SU-DHL-6 (cell line): ENCODE data around the gene DHRS7B.
"Not testable (repeated sequence)": the region's sequence is repeated elsewhere in the genome, so short reads cannot be mapped to it uniquely, and the experiment has no call there.

Source experiments
- H2AFZ ChIP-seq: fragments of 200-600 bp; sonication (generic); 2 replicates; pipeline ENCODE4 v1.6.1; 2014; ENCODE audit warnings: low read depth, mild to moderate bottlenecking, moderate library complexity, mixed read lengths, antibody characterized with exemption, low read length; ENCODE audit not compliant: severe bottlenecking
- H3F3A ChIP-seq: fragments of 200-600 bp; shearing (Covaris generic); 2 replicates; pipeline ENCODE4 v1.6.0; 2016; ENCODE audit warnings: antibody characterized with exemption, mild to moderate bottlenecking; ENCODE audit not compliant: insufficient read depth
- H3K27ac ChIP-seq: fragments of 200-600 bp; sonication (generic); 2 replicates; pipeline ENCODE4 v1.5.1; 2016; ENCODE audit warnings: low read depth, mild to moderate bottlenecking, low read length, moderate library complexity, mixed read lengths
- H3K27me3 ChIP-seq: fragments of 200-600 bp; sonication (generic), shearing (Covaris generic); 2 replicates; pipeline ENCODE4 v1.6.0; 2014; ENCODE audit warnings: mild to moderate bottlenecking, low read length
- H3K36me3 ChIP-seq: fragments of 200-600 bp; sonication (generic); 2 replicates; pipeline ENCODE4 v1.6.1; 2014; ENCODE audit warnings: mild to moderate bottlenecking, low read length, mixed read lengths
- H3K4me2 ChIP-seq: fragments of 300-600, 200-600 bp; shearing (Covaris generic), sonication (generic); 2 replicates; pipeline ENCODE4 v1.6.0; 2014; ENCODE audit warnings: low read length, low read depth, mild to moderate bottlenecking; ENCODE audit not compliant: poor library complexity, severe bottlenecking
- H3K4me3 ChIP-seq: fragments of 200-600 bp; sonication (generic); 2 replicates; pipeline ENCODE4 v1.5.1; 2014; ENCODE audit warnings: antibody characterized with exemption, low read length, mild to moderate bottlenecking, mixed read lengths; ENCODE audit not compliant: insufficient read depth, poor library complexity, severe bottlenecking
- H3K79me2 ChIP-seq: fragments of 200-600 bp; sonication (generic); 2 replicates; pipeline ENCODE4 v1.6.1; 2014; ENCODE audit warnings: mild to moderate bottlenecking, low read length, moderate library complexity; ENCODE audit not compliant: insufficient read depth
- H3K9ac ChIP-seq: fragments of 200-600 bp; sonication (generic); 2 replicates; pipeline ENCODE4 v1.7.0; 2014; ENCODE audit warnings: mild to moderate bottlenecking, low read length
- H3K9me2 ChIP-seq: fragments of 200-600 bp; sonication (generic); replicated peaks from 2 replicates; pipeline ENCODE4 v1.6.1; 2014; ENCODE audit warnings: low read length; ENCODE audit not compliant: insufficient read depth
- H3K9me3 ChIP-seq: fragments of 200-600 bp; sonication (generic); 2 replicates; pipeline ENCODE4 v1.6.1; 2014; ENCODE audit warnings: low read length, mixed read lengths; ENCODE audit not compliant: insufficient read depth
- H4K20me1 ChIP-seq: fragments of 200-600 bp; sonication (generic); 2 replicates; pipeline ENCODE4 v1.6.1; 2014; ENCODE audit warnings: low read depth, mild to moderate bottlenecking, antibody characterized with exemption, low read length, moderate library complexity, mixed read lengths
- EZH2phosphoT487 ChIP-seq: fragments of 200-600 bp; sonication (generic), shearing (Covaris generic); conservative IDR thresholded peaks from 2 replicates; pipeline ENCODE4 v1.6.1; 2018; ENCODE audit warnings: mild to moderate bottlenecking, antibody characterized with exemption, low read length, moderate library complexity, mixed read lengths
- TF ChIP-seq, protein P1 (sequence below): fragments of 200-600 bp; sonication (generic); IDR thresholded peaks from one replicate; pipeline ENCODE4 v1.5.1; 2017; ENCODE audit warnings: antibody characterized with exemption, mild to moderate bottlenecking, low read length, moderate library complexity; ENCODE audit not compliant: insufficient read depth, poor library complexity, severe bottlenecking

DHRS7B gene

DNA sequence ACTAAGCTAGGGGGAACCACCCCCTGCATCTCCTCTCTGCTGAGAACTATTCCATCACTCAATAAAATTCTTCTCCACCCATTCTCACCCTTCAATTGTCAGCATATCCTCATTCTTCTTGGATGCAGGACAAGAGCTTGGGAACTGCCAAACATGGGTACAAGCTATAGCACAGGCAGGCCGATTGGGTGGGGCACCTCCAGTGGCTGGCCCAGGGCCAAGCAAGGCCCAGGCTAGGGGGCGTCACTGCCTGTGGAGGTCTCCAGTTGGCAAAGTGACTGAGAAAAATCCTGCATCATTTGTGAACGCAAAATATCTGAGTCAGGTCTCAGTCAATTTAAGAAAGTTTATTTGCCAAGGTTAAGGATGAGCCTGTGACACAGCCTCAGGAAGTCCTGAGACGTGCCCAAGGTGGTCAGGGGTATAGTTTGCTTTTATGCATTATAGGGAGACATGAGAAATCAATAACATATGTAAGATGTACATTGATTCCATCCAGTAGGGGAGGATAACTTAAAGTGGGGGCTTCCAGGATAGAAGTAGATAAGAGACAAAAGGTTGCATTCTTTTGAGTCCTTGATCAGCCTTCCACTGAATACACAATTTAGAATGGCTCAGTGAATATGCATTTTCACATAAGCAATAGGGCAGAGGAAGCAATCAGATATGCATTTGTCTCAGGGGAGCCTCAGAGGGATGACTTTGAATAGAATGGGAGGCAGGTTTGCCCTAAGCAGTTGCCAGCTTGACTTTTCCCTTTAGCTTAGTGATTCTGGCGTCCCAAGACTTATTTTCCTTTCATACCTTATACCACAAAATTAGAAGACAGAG is 21.5 kb upstream of the DHRS7B start:
- H3K27me3 ChIP-seq: no peaks in the 10 kb centered on the region
- no peaks in the 10 kb centered on the region for H4K20me1 ChIP-seq
- H3K4me3 ChIP-seq: no peak overlapping the region
- H3K9ac ChIP-seq: no peak overlapping the region
- TF ChIP-seq, protein P1, sequence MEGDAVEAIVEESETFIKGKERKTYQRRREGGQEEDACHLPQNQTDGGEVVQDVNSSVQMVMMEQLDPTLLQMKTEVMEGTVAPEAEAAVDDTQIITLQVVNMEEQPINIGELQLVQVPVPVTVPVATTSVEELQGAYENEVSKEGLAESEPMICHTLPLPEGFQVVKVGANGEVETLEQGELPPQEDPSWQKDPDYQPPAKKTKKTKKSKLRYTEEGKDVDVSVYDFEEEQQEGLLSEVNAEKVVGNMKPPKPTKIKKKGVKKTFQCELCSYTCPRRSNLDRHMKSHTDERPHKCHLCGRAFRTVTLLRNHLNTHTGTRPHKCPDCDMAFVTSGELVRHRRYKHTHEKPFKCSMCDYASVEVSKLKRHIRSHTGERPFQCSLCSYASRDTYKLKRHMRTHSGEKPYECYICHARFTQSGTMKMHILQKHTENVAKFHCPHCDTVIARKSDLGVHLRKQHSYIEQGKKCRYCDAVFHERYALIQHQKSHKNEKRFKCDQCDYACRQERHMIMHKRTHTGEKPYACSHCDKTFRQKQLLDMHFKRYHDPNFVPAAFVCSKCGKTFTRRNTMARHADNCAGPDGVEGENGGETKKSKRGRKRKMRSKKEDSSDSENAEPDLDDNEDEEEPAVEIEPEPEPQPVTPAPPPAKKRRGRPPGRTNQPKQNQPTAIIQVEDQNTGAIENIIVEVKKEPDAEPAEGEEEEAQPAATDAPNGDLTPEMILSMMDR: no peak
- no peak for TF ChIP-seq EZH2phosphoT487
- H3K9me3 ChIP-seq: no peaks in the 10 kb centered on the region
- no peak overlapping the region for H3K4me2 ChIP-seq
- H3K9me2 ChIP-seq: no peaks in the 10 kb centered on the region
- no peak overlapping the region for H2AFZ ChIP-seq
- no peaks in the 10 kb centered on the region for H3K79me2 ChIP-seq
- H3K36me3 ChIP-seq: no peaks in the 10 kb centered on the region
- no peak overlapping the region for H3K27ac ChIP-seq
- no peaks in the 10 kb centered on the region for H3F3A ChIP-seq

DNA sequence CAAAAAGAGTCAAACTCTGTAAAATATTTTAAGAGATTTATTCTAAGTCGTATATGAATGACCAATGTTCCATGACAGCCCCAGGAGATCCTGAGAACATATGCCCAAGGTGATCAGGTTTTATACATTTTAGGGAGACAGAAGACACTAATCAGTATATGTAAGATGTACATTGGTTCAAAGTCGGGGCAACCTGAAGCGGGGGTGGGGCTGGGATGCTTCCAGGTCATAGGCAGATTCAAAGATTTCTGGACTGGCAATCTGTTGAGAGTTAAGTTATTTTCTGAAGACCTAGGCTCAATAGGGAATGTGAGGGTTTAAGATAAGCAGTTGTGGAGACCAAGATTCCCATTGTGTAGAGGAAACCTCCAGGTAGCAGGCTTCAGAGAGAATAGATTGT is 20.4 kb upstream of the DHRS7B start:
- H3K9me3 ChIP-seq: no peaks in the 10 kb centered on the region
- no peaks in the 10 kb centered on the region for H4K20me1 ChIP-seq
- H2AFZ ChIP-seq: no peak overlapping the region
- no peaks in the 10 kb centered on the region for H3F3A ChIP-seq
- no peaks in the 10 kb centered on the region for H3K27me3 ChIP-seq
- H3K9ac ChIP-seq: no peak overlapping the region
- no peak overlapping the region for H3K27ac ChIP-seq
- no peak overlapping the region for H3K4me3 ChIP-seq
- H3K79me2 ChIP-seq: no peaks in the 10 kb centered on the region
- H3K36me3 ChIP-seq: no peaks in the 10 kb centered on the region
- no peaks in the 10 kb centered on the region for H3K9me2 ChIP-seq
- H3K4me2 ChIP-seq: no peak overlapping the region
- no peak for TF ChIP-seq EZH2phosphoT487
- TF ChIP-seq, protein P1: no peak

DNA sequence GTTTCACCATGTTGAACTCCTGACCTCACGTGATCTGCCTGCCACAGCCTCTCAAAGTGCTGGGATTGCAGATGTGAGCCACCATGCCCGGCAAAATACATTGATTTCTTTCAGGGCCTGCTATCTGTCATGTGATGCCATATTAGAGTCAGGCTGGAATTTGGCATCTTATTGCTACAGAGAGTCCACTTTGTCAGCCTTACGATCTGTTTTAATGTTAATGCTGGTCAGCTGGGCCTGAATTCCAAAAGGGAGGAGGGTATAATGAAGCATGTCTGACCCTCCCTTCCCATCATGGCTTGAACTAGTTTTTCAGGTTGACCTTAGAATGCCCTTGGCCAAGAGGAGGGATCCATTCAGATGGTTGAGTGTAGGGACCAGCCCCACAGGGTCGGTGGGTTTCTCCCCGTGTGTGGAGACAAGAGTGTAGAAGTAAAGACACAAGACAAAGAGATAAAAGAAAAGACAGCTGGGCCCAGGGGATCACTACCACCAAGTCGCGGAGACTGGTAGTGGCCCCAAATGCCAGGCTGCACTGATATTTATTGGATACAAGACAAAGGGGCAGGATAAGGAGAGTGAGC is 19.6 kb upstream of the DHRS7B start:
- not testable (repeated sequence) for H3K79me2 ChIP-seq, H3F3A ChIP-seq, H4K20me1 ChIP-seq, H3K4me3 ChIP-seq, H3K9me2 ChIP-seq, H3K9ac ChIP-seq, H3K27me3 ChIP-seq, H3K9me3 ChIP-seq, H3K27ac ChIP-seq, H3K36me3 ChIP-seq, H3K4me2 ChIP-seq, H2AFZ ChIP-seq

DNA sequence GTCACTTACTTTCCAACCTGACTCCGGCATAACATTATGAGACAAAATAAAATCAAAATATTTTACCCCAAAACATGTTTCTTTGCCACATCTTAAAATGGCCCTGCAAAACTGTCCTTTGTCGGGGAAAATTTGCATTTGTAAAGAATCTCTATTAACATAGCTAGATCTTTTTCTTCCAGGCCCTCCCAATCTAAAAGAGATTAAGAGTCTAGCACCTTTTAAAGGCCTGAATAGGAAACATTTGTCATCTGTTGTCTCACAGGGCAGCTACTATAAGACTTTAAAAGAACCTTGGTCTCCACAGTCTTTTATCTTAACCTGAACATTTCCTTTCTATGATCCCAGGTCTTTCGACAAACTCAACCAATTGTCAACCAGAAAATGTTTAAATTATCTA is 18.1 kb upstream of the DHRS7B start:
- H3F3A ChIP-seq: no peaks in the 10 kb centered on the region
- H3K4me3 ChIP-seq: no peak overlapping the region
- H3K9me2 ChIP-seq: no peaks in the 10 kb centered on the region
- no peaks in the 10 kb centered on the region for H3K36me3 ChIP-seq
- no peaks in the 10 kb centered on the region for H3K27me3 ChIP-seq
- H3K9me3 ChIP-seq: no peaks in the 10 kb centered on the region
- H2AFZ ChIP-seq: no peak overlapping the region
- H3K27ac ChIP-seq: no peak overlapping the region
- no peak for TF ChIP-seq EZH2phosphoT487
- TF ChIP-seq, protein P1: no peak
- no peak overlapping the region for H3K9ac ChIP-seq
- no peak overlapping the region for H3K4me2 ChIP-seq
- no peaks in the 10 kb centered on the region for H3K79me2 ChIP-seq
- no peaks in the 10 kb centered on the region for H4K20me1 ChIP-seq
